PC-9 (cell line): ENCODE results near the gene ARIH1.

Experiments used
- CTCF ChIP-seq: fragments of 200-600 bp; sonication (generic); conservative IDR thresholded peaks from 2 replicates; pipeline ENCODE4 v1.6.1; 2017; ENCODE audit warnings: mixed run types, antibody characterized with exemption, mild to moderate bottlenecking, moderate library complexity
- EZH2 ChIP-seq: fragments of 200-600 bp; sonication (generic); IDR thresholded peaks from 2 replicates; pipeline ENCODE4 v1.8.0; 2017; ENCODE audit warnings: antibody characterized with exemption, low read depth

GRCh38 chr15:72609862-72610261 lies 135.7 kb downstream of the ARIH1 start:
- TF ChIP-seq CTCF (no peak), EZH2 (no peak)
